GM19193 (cell line): Measurements from ENCODE around the gene SUGCT.

Experiments
- POLR2A ChIP-seq: IDR thresholded peaks from 4 replicates; pipeline ENCODE4 v1.6.1; 2011; ENCODE audit not compliant: insufficient read depth, insufficient read length; ENCODE audit errors: extremely low read depth

Gene SUGCT

GRCh38 chr7:40298421-40298820 lies 163.6 kb downstream of the SUGCT start:
- TF ChIP-seq POLR2A, result no peak

GRCh38 chr7:40299097-40299496 lies 164.3 kb downstream of the SUGCT start:
- TF ChIP-seq POLR2A, result no peak

GRCh38 chr7:40300146-40300670 lies 165.4 kb downstream of the SUGCT start:
- no peak for TF ChIP-seq POLR2A

- no peak for TF ChIP-seq POLR2A
These were observed 166.8 kb downstream of the SUGCT start for GRCh38 chr7:40301486-40302068.

GRCh38 chr7:40303996-40304395 lies 169.2 kb downstream of the SUGCT start:
- TF ChIP-seq POLR2A, result no peak

- no peak for TF ChIP-seq POLR2A
These were observed 170.4 kb downstream of the SUGCT start for GRCh38 chr7:40305229-40305628.

GRCh38 chr7:40306025-40306424 lies 171.2 kb downstream of the SUGCT start:
- no peak for TF ChIP-seq POLR2A

- no peak for TF ChIP-seq POLR2A
These were observed 171.8 kb downstream of the SUGCT start for GRCh38 chr7:40306596-40306995.

GRCh38 chr7:40310258-40310657 lies 175.5 kb downstream of the SUGCT start:
- no peak for TF ChIP-seq POLR2A

- no peak for TF ChIP-seq POLR2A
These were observed 176.5 kb downstream of the SUGCT start for GRCh38 chr7:40311307-40311706.

GRCh38 chr7:40315277-40315676 lies 180.5 kb downstream of the SUGCT start:
- TF ChIP-seq POLR2A, result no peak

GRCh38 chr7:40316176-40316575 lies 181.4 kb downstream of the SUGCT start:
- no peak for TF ChIP-seq POLR2A

- TF ChIP-seq POLR2A, result no peak
These were observed 190.1 kb downstream of the SUGCT start for GRCh38 chr7:40324914-40325313.

GRCh38 chr7:40327113-40327512 lies 192.3 kb downstream of the SUGCT start:
- TF ChIP-seq POLR2A, result no peak

- no peak for TF ChIP-seq POLR2A
These were observed 193.1 kb downstream of the SUGCT start for GRCh38 chr7:40327873-40328272.

- TF ChIP-seq POLR2A, result no peak
These were observed 194.9 kb downstream of the SUGCT start for GRCh38 chr7:40329601-40330153.
